HG03196 (cell line): ENCODE measurements around the gene PSME2.
"Not testable (repeated sequence)": the region's sequence is repeated elsewhere in the genome, so short reads cannot be mapped to it uniquely, and the experiment has no call there.

Experiments
- ATAC-seq: cut with Tn5 transposase; IDR thresholded peaks from one replicate; pipeline ENCODE4 v1.9.1; 2021; ENCODE audit not compliant: unreplicated experiment

The PSME2 gene

GRCh38 chr14:24115422-24116127 is 30.8 kb downstream of the PSME2 start:
- no peak for ATAC-seq

- ATAC-seq: peak; percentile 80
Measured at GRCh38 chr14:24114532-24115421, 31.6 kb downstream of the PSME2 start, which contains the start of the genes DCAF11 and NRL. TSS of gene DCAF11 (plus strand) at chr14:24114777. CDS start at chr14:24115595, 818 bp downstream. TSS of gene NRL (minus strand) at chr14:24114949. CDS start at chr14:24082848, 32,101 bp downstream.

GRCh38 chr14:24113801-24114531 is 32.4 kb downstream of the PSME2 start:
- ATAC-seq: peak; percentile 34

- ATAC-seq: no peak
Measured at GRCh38 chr14:24113379-24113800, 33.0 kb downstream of the PSME2 start.

GRCh38 chr14:24110523-24110922 is 35.9 kb downstream of the PSME2 start:
- ATAC-seq: no peak

GRCh38 chr14:24110060-24110459 is 36.4 kb downstream of the PSME2 start:
- ATAC-seq: no peak

- ATAC-seq: no peak
Measured at GRCh38 chr14:24108336-24108874, 38.0 kb downstream of the PSME2 start.

- no peak for ATAC-seq
Measured at GRCh38 chr14:24106672-24107271, 39.6 kb downstream of the PSME2 start.

GRCh38 chr14:24105609-24106239 is 40.7 kb downstream of the PSME2 start:
- not testable (repeated sequence) for ATAC-seq

GRCh38 chr14:24103451-24103850 is 43.0 kb downstream of the PSME2 start:
- ATAC-seq: no peak

GRCh38 chr14:24102357-24103048 is 43.9 kb downstream of the PSME2 start:
- ATAC-seq: no peak

- ATAC-seq: no peak
Measured at GRCh38 chr14:24100982-24101494, 45.4 kb downstream of the PSME2 start.

- no peak for ATAC-seq
Measured at GRCh38 chr14:24100197-24100981, 46.0 kb downstream of the PSME2 start.

GRCh38 chr14:24098927-24099813 is 47.2 kb downstream of the PSME2 start:
- no peak for ATAC-seq

GRCh38 chr14:24098229-24098926 is 48.0 kb downstream of the PSME2 start:
- ATAC-seq: no peak

GRCh38 chr14:24096545-24097181 is 49.7 kb downstream of the PSME2 start:
- no peak for ATAC-seq
